HK-2 (cell line): ENCODE measurements around the gene ISOC2.
A peak's percentile ranks its signal among the peaks of the same experiment; 100 is the strongest.

Experiments
- DNase-seq: peaks from one replicate; pipeline ENCODE4 v3.0.0-alpha.2; 2018; ENCODE audit not compliant: unreplicated experiment

The ISOC2 gene

DNA sequence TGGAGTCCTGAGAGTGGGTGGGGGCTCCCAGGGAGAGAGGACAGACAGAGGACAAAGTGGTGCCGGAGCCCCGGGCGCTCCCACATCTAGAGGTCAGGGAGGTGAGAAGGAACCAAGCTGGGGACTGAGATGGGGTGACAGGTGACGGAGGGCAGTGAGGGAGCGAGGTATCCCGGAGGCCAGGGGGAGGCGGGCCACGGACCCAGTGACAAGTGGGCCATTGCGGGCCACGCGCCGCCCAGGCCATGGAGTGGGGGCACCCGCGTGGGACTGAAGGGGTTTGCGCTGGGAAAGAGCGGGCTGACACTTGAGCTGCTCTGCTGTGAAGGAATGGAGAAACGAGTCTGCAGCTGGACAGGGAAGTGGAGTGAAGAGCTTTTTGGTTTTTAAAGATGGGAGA lies 17.6 kb upstream of the ISOC2 start:
- no peak for DNase-seq

DNA sequence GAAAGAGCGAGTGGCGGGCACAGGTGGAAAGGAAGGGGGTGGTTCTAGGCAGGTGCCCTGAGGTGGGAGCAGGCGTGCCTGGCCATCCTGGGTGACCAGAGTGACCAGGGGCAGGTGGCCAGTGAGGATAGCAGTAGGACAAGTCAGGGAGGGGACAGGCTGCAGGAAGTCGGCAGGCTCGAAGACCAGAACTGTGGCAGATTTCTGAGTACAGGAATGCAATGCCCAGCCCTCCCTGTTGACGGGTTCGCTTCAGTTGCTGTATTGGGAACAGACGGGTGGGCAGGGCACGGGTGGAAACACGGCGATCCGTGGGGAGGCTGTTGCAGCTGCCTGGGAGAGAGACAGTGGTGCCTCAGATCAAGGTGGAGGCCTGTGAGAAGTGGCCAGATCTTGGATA lies 16.9 kb upstream of the ISOC2 start:
- DNase-seq: no peak

DNA sequence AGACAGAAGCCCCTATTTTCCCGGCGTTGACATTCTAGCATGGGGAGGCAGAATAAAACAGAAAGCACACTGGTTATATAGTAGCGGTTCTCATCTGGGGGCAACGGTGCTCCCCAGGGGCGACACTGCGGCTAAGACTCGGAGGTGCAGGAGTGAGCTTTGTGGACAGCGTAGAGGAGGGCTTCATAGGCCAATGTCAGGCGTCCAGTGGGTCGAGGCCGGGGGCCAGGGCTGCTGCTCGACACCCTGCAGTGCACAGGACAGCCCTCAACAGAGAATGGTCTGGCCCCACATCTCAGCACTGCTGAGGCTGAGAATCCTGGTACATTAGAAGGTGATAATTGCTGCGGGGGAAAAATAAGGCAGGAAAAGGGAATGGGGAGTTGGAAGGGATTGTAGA lies 16.5 kb upstream of the ISOC2 start:
- DNase-seq: no peak

DNA sequence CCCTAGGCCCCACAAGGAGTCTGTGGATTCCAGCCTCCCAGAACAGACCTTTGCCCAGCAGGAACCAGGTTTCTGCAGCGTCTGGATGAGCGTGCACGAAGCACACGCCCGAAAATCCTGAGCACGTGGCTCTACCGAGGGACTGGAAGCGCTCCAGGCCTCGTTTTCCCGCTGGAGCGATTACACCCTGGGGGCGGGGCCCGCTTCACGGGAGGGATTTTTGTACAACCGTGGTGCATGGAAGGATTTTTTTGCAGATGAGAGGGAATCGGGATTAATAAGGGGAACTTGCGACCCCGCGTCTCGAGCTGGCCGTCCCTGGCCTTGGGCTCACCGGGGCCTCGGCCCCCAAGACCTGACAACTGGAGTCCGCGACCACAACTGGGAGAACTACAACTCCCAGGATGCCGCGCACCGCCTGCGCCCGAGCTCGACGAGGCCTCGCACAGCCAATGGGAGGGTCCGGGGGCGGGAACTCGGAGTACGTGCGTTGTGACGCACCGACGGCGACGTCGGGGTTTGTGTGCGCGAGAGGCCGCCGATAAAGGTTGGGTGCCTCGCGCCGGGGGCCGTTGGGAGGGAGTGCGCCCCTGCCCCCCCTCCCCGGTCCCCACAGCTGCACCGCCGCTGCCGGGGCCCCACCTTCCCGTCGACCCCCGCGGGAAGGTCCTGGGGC lies 14.8 kb upstream of the ISOC2 start, which contains the start of gene ZNF628:
Gene ZNF628 (plus strand): TSS at position 518 of the 676 bp plus-strand sequence. CDS start 3,294 bp downstream, outside the sequence.
- DNase-seq: peak; percentile 99

DNA sequence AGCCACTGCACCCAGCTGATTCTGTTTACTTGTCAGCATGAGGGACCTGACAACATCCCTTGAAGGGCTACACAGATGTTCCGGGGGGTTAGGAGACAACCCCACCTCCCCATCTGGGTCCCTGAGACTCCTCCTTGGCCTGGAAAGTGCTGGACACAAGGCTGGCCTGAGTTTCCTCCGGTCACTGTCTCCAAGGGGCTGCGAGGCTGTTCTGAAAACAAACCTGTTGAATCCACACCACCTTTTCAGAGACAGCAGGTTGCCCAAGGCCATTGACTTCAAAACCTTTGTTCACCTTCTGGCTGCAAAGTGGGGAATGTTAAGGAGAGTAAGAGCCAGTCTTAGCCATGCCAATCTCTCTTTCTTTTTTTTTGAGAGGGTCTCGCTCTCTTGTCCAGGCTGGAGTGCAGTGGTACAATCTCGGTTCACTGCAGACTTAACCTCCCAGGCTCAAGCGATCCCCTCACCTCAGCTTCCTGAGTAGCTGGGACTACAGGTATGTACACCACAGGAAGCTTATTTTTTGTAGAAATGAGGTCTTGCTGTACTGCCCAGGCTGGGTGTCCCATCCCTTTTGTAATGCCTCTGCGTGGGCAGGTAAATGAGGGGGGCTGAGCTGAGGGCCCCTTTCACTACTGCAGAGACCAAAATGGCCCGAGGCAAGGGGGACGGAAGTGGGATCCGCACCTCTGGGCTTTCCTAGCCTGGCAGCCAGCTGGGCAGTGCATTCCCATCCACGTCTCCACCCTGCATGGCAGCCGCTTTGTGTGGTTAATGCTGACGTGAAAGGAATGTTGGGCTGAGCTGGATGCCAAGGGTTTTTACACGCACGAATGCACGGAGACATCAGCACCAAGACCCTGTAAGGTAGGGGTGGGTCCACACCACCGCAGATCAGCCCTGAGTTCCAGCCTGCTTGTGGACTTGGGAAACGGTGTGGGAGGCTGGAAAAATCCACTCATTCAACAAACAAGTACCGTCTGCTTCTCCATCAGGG lies 13.1 kb upstream of the ISOC2 start:
- DNase-seq: peak; percentile 96

DNA sequence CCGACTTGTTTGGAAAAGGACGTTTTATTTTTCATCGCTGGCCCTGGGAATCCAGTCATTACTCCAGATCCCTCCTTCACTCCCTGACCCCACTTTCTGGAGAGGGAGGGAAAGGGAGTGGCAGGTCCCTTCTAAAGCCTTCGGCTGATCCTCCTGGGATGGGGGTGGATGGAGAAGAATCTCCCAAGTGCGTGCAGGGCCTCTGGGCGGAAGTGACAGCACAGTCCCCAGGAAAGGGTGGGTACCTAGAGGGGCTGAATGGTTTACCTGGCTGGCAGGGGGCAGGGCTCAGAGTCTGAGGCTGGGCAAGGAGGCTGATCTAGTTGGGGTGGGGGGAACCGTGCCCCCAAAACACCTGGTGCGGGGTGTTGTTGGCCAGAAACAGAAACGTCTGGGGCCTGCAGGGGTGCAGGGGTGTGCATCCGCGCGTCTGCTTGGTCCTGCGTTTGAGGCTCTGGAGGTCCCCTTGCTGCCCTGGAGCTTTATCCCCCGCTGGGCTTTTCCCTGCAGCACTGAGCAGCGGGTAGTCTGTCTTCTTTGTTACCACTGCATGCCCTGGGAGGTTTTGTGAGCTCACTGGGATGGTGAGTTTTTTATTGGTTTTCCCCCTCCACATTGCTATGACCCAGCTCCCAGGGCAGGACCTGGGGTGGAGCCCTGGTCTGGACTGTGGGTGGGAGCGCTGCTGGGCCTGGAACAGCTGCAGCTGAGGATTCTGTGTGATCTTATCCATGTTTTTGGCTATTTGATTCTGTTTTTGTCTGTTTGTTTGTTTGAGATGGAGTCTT lies 12.0 kb upstream of the ISOC2 start:
- DNase-seq: peak; percentile 53

DNA sequence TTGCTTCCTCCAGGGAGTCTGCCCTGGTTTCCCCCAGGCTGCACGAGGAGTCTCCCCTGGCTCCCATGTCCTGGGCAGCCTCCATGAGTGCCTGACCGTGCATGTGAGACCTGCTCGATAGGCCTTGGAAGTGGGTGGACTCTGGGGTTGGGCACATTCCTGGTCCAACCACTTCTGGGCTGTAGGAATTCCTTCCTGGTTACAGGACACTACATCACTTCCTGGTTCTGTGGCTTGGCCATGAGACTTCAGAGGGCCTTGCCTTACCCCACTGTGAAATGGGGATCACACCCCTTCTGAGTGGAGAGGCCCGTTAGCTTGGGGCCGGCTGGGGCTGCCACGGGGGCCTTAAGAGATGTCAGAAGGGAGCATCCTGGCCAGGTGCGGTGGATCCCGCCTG lies 11.0 kb upstream of the ISOC2 start:
- DNase-seq: peak; percentile 83

DNA sequence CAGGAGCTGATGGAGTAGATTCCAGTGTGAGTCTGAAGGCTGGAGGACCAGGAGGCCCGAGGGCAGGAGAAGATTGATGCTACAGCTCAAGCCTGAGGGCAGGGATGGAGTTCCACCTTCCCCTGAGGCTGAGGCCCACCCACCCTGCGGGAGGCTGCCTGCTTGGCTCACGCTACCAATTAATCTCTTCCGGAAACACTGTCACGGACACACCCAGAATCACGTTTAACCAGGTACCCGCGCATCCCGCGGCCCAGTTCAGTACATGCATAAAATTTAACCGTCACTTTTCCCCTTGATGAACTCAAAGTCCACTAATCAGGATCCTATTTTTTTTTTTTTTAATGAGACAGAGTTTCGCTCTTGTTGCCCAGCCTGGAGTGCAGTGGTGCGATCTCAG lies 9.8 kb upstream of the ISOC2 start:
- DNase-seq: no peak

DNA sequence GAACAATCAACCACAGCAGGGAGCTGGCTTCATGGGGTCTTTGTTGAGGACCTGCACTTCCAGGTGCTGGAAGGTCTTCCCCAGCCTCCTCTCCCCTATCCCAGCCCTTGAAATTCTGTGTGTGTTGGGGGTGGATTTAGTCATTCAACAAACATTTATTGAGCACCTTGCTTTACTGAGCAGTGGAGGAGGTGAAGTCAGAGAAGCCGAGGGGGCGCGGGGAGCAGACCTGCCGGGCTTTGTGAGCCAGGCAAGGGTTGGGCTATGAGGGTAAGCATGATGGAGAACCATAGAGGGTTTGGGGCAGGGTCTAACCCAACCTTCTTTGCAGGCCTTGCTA lies 6.6 kb upstream of the ISOC2 start:
- no peak for DNase-seq

DNA sequence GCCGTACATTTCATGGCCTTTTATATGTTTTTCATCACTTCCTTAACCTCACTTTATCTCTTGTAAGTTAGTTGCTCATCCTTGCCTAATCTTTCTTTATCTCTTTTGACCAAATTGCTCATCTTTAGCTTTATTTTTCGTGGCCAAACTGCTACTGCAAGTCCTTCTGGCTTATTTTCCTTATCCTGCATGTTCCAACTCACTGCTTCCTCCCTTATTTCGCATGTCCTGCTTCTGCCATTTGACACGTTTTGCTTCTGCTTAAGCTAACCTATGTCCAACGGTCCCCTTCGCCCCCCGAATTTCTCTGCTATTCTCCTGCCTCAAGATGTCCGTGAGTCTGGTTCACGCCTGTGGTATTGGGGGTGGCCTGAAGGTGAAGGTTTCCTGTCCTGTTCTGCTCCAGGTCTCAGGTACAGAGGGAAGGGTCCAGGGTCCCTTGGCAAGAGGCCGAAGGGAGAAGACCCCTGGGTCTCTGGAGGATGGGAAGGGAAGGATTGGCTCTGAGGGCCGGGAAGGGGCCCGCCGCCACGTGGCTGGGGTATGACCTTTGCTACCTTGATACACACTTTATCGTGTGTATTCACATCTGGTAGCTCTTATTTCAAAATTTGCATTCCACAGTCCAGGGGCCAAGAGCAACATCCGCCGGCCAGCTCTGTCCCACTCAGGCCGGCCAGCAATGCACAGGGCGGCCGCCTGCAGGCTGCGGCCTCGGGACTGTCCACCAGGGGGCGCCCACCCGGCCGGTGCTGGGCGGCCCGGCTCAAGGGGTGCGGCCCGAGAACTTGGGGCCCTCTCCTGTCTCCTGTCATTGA lies 6.0 kb upstream of the ISOC2 start:
- DNase-seq: peak; percentile 80

DNA sequence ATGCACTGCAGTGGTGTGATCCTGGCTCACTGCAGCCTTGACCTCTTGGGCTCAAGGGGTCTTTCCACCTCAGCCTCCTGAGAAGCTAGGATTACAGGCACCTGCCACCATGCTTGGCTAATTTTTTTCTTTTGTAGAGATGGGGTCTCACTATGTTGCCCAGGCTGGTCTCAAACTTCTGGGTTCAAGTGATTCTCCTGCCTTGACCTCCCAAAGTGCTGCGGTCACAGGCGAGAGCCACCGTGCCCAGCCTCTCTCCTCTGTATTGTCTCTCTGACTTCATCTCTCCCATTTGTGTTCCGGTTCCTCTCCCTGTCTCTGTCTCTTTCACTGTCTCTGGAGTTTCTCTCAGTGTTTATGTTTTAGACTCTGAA lies 4.8 kb upstream of the ISOC2 start:
- no peak for DNase-seq

DNA sequence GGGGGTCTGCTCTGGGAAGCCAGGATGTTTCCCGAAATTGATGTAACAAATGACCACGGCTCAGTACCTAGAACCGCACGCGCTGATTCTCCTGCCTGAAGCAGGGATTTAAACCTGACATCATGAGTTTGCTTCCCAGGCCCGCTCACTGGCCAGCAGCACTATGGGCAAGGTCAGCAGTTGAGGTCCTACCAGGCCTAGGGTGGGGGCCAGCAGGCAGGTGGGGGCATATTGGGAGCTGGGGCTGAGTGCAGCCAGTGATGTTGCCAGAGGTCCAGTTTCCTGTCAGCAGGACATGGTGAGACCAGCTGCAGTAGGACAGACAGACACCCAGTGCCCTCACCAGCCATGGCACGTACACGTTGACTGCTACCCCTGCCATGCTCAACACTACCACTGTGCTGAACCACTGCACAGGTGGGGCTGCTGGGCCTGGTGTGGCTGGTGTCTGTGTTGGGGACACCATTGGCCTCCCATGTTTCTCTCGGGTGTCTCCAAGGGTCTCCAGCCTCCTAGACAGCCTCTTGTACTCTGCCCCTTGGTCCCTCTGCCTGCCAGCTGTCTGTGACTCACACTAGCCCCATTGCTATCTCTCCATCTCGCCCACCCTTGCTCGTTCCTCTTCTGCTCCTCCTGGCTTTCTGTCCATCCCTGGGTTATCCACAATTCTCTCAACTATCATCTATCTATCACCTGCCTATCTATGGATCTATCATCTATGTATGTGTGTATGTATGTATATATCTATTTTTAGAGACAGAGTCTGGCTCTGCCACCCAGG lies 4.2 kb upstream of the ISOC2 start:
- no peak for DNase-seq

DNA sequence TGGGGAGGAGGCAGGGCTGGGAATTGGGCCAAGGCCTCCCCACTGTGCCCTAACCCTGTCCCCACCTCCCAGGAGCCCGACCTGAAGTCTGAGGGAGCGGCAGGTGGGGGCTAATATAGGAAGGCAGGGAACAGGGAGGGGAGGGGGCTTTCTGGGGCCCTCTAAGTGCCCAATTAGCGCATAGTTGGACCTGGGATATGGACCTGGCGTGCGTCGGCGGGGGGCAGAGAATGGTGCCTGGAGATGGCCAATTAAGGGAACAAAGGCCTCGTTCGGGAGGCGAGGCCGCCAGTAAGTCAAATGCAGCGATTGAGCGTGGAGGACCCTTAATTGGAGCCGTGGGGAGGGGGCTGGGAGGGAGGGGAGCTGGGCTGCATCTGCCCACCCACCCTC lies 3.2 kb upstream of the ISOC2 start, which contains the start of gene C19orf85:
Gene C19orf85 (minus strand): TSS at position 90 of the 393 bp plus-strand sequence. CDS start 197 bp downstream, outside the sequence.
- DNase-seq: no peak

DNA sequence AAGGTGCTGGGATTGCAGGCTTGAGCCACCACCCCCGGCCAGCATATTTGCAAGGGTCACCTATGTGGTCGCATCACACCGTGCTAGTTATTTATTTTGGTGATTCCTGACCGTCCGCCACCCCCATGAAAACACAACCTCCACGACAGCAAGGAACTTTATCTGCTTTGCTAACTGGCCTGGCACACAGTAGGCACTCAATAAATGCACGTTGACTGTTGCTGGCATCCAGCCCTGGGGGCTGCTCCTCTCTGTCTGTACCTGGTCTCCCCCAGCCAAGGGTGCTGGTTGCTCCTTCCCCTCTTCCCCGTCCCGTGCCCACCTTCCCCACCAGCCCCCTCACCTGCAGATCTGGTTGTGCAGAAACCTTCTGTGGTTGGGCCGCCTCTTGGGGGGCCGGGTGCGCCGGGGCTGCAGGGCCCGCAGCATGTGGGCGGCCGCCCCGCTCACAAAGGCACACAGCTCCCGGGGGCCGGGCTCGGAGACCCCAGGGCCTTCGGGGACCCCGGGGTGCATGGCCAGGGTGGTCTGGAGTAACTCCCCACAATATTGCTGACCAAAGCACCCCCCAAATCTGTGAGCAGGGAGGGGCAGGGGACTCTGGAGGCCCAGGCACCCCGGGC lies 2.7 kb upstream of the ISOC2 start:
- no peak for DNase-seq

DNA sequence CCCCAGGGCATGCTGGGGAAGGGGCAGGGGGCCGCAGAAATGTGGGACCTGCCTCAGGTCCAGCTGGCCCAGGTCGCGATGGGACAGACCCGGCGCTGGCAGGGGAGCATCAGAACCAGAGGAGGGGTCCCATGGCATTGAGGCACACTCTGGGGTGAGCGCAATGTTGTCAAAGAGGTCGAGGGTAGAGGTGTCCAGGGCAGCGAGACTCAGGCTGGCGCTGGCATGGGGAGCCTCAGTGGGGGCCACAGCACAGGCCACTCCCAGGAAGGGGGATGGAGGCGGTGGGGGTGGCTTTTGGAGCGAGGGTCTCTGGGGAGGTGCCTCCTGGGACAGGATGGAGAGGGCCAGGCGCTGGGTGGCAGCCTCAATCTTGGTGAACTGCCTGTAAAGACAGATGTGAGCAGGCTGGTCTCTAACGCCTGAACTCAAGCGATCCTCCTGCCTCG lies 2.2 kb upstream of the ISOC2 start:
- DNase-seq: no peak

DNA sequence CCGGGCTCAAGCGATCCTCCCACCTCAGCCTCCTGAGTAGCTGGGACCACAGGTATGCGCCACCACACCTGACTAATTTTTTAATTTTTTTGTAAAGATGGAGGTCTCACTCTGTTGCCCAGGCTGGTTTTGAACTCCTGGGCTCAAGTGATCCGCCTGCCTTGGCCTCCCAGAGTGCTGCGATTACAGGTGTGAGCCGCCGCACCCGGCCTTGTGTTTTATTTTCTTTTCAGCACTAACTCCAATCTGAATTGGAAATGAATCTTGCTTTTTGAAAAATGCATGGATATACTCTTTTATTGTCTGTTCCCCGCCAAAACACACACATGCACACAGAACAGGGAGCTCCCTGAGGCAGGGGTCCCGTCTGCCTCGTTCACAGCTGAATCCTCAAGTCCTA lies 1.3 kb upstream of the ISOC2 start:
- no peak for DNase-seq

DNA sequence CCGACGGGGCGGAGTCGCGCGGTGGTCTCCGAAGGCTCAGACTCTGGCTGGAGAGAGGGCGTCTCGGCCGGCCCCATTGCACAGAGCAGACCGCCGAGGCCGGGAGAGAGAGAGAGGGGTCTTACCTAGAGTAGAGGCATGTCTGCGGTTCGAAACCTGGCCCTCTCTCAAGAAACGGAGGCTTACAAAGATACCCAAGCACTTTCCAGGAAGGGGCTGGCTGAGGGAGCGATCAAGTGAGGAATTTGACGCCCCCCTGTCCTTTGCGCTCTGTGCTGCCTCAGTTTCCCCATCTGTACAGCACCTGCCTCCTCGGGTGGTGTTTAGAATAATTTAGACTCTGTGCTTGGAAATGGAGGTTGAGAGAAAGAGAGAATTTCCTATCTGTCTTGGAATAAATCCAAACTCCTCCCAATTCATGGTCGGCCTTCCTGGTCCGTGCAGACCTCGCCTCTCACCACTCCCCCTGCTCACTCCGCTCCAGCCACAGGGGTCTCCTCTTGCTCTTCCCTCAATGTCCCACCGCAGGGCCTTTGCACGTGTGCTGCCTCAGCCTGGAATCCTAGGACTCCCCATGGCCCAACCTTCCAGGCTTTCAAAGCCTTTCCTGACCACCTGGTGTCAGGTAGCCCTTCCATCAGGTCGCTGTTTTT lies 658 bp upstream of the ISOC2 start:
- no peak for DNase-seq

DNA sequence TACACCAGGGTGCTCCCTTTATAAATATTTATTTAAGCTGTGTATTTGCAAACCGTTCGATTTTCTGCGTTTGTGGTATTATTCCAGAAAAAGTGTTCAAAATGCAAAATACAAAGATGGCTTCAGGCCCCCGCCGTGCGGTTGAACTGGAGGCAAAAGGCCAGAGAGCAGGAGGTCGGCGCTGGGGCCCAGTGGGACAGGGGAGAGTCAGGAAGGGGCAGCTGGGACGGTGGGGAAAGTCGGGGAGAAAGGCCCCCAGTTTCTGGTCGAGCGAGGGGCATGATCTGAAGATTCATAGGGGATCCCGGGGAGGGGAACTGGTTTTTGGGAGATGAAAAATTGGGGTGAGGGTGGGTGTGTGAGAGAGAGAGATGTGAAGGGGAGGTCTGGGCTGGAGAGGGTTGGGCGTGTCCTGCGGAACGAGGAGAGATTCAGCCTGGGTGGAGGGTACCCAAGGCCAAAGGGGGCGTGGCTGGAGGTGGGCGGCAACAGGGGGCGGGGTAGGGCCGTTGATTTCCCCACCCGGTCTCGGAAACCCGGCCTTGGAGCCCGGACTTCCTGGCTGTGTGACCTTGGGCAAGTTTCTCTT lies 678 bp downstream of the ISOC2 start:
- peak; percentile 64 for DNase-seq
